Measurements from ENCODE around the gene DOC2A. TPM values are rescaled to one million over a fixed set of nuclear protein-coding genes. Genes with fewer than 3 reads are reported as not detected.

The DOC2A gene
- total and polyA plus RNA-seq, 8 donors: 0.77 to 5.1 (median 2.9) TPM

DNA sequence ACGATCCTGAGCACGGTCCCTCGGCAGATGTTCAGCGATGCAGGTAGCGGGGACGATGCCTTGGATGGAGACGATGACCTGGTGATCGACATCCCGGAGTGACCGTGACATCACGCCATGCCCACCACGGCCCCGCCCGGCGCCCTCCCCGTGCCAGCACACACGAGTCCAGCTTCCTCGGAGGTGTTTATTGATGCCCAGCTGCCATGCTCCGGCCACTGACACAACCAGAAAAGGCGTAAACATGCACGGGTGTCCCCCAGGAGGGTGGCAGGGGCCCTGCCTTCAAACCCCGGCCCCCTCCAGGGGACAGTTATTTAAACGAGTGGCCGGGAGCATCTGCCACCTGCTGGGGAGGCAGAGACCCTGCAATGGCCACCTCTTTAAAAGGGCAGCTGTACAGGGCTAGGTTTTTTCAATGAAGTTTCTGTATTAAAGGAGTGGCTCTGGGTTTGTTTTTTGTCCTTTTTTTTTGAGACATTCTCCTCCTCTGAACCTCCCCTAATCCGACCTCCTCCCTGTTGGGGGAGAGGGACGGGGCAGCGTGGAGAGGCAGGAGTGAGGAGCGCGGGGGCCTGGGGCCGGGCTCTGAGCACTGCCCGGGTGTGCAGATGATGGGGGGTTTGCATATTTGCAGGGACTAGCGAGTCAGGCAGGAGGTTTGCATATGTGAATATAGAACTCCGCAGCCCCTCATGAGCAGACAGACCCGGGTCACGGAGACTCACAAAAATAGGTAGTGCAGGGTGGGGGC, 5.3 kb downstream of the DOC2A start:
- intact Hi-C loops (cut with DNase I): loop anchor here in 1 of 2 donors (10.0 kb wide), 3 partner anchors 81 to 301 kb away; partner anchors contain the start of gene KCTD13
- Histone ChIP-seq H3K27me3 (peaks cover 12 to 34% of the 10 kb centered on the region in 2 donors), H3K36me3 (peaks cover 0 to 36% of the 10 kb centered on the region in 2 donors), H3K4me3 (no peak overlapping the region), H3K27ac (no peak overlapping the region), H3K9me3 (no peaks in the 10 kb centered on the region), H3K4me1 (peaks cover 2 to 15% of the 10 kb centered on the region in 2 donors)
- DNase-seq: peak in 1 of 4 donors; percentile 76
- TF ChIP-seq CTCF (IDR thresholded peaks at IDR 0.05): peak; percentile 79 to 80
- peak; percentile 74 for ATAC-seq

GRCh38 chr16:30004811-30005242, 6.0 kb downstream of the DOC2A start:
- peak in 2 of 4 donors; percentile 60 to 84 for DNase-seq
- intact Hi-C loops (cut with DNase I): loop anchor here in 1 of 2 donors (10.0 kb wide), 3 partner anchors 80 to 300 kb away; partner anchors contain the start of gene KCTD13
- H3K4me1 ChIP-seq: peaks cover 0 to 11% of the 10 kb centered on the region in 2 donors
- H3K9me3 ChIP-seq: no peaks in the 10 kb centered on the region
- peak; percentile 90 for ATAC-seq
- H3K27me3 ChIP-seq: peaks cover 5 to 27% of the 10 kb centered on the region in 2 donors
- peak overlapping the region in 1 of 2 donors; percentile 18 for H3K27ac ChIP-seq
- peaks cover 0 to 41% of the 10 kb centered on the region in 2 donors for H3K36me3 ChIP-seq
- TF ChIP-seq CTCF (IDR thresholded peaks at IDR 0.05): no peak
- H3K4me3 ChIP-seq: no peak overlapping the region

GRCh38 chr16:30004424-30004776, 6.4 kb downstream of the DOC2A start:
- no peak for TF ChIP-seq CTCF (IDR thresholded peaks at IDR 0.05)
- DNase-seq (peak in 1 of 4 donors; percentile 78), ATAC-seq (peak; percentile 77)
- intact Hi-C loops (cut with DNase I): loop anchor here in 1 of 2 donors (10.0 kb wide), 3 partner anchors 80 to 300 kb away; partner anchors contain the start of gene KCTD13
- peaks cover 0 to 41% of the 10 kb centered on the region in 2 donors for H3K36me3 ChIP-seq
- H3K27me3 ChIP-seq: peaks cover 2 to 23% of the 10 kb centered on the region in 2 donors
- no peak overlapping the region for H3K4me3 ChIP-seq
- H3K27ac ChIP-seq: peak overlapping the region in 1 of 2 donors; percentile 18
- H3K9me3 ChIP-seq: no peaks in the 10 kb centered on the region
- H3K4me1 ChIP-seq: peaks cover 0 to 11% of the 10 kb centered on the region in 2 donors

DNA sequence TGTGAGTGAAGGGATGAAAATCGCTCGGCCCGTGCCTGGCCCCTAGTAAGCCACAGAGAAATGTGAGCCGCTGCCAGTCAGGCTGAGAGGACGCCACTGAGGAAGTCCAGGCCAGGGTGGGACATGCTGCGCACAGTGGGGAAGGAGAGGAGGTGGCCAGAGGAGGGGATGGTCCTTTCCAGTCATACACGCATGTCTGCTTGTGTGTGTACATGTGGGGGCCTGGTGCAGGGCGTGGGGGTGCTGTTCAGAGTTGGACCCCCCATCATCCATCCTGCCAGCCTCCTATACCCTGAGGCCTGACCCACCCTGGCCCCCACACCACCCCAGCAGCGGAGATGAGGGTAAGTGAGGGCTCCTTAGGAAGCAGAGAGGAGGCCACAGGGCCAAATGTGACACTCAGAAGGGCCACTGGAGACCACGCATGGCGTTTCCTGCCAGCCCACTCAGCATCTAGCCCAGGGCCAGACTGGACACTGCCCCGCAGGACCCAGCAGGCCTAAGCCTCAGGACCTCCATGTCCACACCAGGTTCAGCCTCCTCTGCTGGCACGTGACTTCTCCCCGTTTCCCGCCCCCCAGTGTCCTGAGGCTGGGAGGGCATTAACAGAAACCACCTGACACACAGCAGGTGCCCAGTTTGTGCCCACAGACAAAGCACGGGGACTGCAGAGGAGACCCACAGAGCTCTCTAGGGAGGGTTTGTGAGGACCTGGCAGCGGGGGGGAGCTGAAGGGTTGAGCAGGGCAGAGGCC, 7.0 kb downstream of the DOC2A start:
- no peak overlapping the region for H3K4me3 ChIP-seq
- DNase-seq: peak in 1 of 4 donors; percentile 45
- H3K9me3 ChIP-seq: no peaks in the 10 kb centered on the region
- no peak for TF ChIP-seq CTCF (IDR thresholded peaks at IDR 0.05)
- intact Hi-C loops (cut with DNase I): loop anchor here in 1 of 2 donors (10.0 kb wide), 3 partner anchors 79 to 299 kb away; partner anchors contain the start of gene KCTD13
- H3K36me3 ChIP-seq: peaks cover 0 to 41% of the 10 kb centered on the region in 2 donors
- no peak for ATAC-seq
- H3K4me1 ChIP-seq: peaks cover 0 to 11% of the 10 kb centered on the region in 2 donors
- H3K27ac ChIP-seq: no peak overlapping the region
- peaks cover 0 to 18% of the 10 kb centered on the region in 2 donors for H3K27me3 ChIP-seq

All from left lung (tissue), 10 donors.